Erythroblast (primary cell): ENCODE data around the gene GABBR2.

ENCODE experiments used
- GATA1 ChIP-seq: IDR thresholded peaks from 2 replicates; pipeline ENCODE4 v1.6.1; 2011; ENCODE audit warnings: low read depth, mild to moderate bottlenecking, control low read depth, low read length, moderate library complexity
- POLR2A ChIP-seq: IDR thresholded peaks from 2 replicates; pipeline ENCODE4 v1.6.1; 2011; ENCODE audit warnings: mild to moderate bottlenecking, low read length

DNA sequence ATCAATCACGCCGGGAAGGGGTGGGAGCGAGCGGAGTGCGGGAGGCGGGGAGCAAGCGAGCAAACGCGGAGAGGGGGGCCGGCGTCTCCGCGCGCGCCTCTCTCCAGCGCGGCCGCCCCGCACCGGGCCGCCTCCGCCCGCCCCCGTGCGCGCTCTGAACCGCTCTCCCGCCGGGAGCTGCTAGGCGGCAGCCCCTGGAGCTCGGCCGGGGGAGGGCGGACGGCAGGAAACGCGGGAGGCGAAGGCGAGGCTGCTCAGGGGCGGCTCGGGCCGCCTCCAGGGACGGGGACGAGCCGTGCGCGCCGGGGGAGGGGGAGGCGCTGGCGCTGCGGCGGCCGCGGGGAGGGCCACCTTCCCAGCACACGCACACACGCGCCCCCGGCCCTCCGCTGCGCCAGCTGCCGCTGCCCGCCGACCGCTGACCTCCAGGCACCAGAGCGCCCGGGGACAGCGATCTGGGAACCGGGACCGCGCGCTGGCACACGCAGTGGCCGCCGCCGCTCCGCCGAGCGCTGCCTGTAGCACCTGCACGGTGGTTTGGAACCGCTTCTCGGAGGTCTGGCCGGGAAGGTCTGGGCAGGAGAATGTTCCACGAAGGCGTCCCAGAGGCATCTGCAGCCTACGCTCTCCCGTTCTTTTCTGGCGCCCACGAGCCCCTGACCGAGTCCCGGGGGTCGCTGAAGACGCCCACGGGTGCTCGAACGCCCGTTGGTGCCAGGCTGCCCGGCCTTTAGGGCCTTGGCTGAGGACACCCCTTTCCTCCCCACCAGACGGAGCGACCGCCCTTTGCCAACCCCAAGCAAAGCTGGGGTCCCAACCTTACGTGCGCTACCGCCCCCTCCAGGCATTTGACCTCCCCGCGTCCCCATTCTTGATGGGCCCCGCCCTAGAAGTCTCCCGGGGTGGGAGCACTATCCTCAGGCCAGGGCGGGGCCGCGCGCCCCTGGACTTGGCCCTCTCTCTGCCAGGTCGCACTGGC lies at the start of gene GABBR2:
- TF ChIP-seq POLR2A (no peak), GATA1 (no peak)
